A673 (cell line): ENCODE data around the gene NEDD8. TPM values are rescaled to one million over a fixed set of nuclear protein-coding genes. Genes with fewer than 3 reads are reported as not detected.
A peak's percentile ranks its signal among the peaks of the same experiment; 100 is the strongest.

Experiments
- BruUV-seq: library from RNA; stranded (reverse); fragments of 400-500 nt; replicated peaks from 2 replicates; lab custom pipeline; 2021; lab: Mats Ljungman, UMichigan
- CTCF ChIA-PET: fragments of 300-600 bp; sonication (Branson Sonifier 250); formaldehyde crosslinking; loops from one replicate; lab custom pipeline; 2022; ENCODE audit warnings: antibody characterized with exemption; lab: Charles Lee
- POLR2A ChIA-PET: fragments of 300-600 bp; sonication (Branson Sonifier 250); formaldehyde crosslinking; loops from one replicate; lab custom pipeline; 2022; ENCODE audit warnings: antibody characterized with exemption; ENCODE audit not compliant: low non-redundant PET; lab: Charles Lee
- DNase-seq: peaks from one replicate; pipeline ENCODE4 v3.0.0-alpha.2; 2015; ENCODE audit warnings: low spot score
- H3K27ac ChIP-seq: fragments of 200-600 bp; sonication (generic); 2 replicates; pipeline ENCODE4 v1.5.1; 2016; ENCODE audit warnings: mixed run types, low read depth, mild to moderate bottlenecking, mixed read lengths, antibody characterized with exemption, low read length; ENCODE audit not compliant: poor library complexity, severe bottlenecking
- H3K27me3 ChIP-seq: fragments of 200-600 bp; sonication (generic); replicated peaks from 2 replicates; pipeline ENCODE4 v1.6.1; 2017; ENCODE audit warnings: mixed run types, low read depth, mild to moderate bottlenecking, mixed read lengths, antibody characterized with exemption, low read length; ENCODE audit not compliant: insufficient read depth, poor library complexity
- H3K36me3 ChIP-seq: fragments of 200-600 bp; sonication (generic); 2 replicates; pipeline ENCODE4 v1.6.1; 2016; ENCODE audit warnings: mixed run types, mild to moderate bottlenecking, mixed read lengths, antibody characterized with exemption, low read length; ENCODE audit not compliant: insufficient read depth, poor library complexity, severe bottlenecking
- H3K4me1 ChIP-seq: fragments of 200-600 bp; sonication (generic); 2 replicates; pipeline ENCODE4 v1.6.1; 2017; ENCODE audit warnings: mixed run types, mild to moderate bottlenecking, mixed read lengths, antibody characterized with exemption, low read length; ENCODE audit not compliant: insufficient read depth, poor library complexity, severe bottlenecking
- H3K4me3 ChIP-seq: fragments of 200-600 bp; sonication (generic); 2 replicates; pipeline ENCODE4 v1.5.1; 2016; ENCODE audit warnings: low read depth, mixed run types, mild to moderate bottlenecking, mixed read lengths, low read length; ENCODE audit not compliant: poor library complexity, severe bottlenecking
- H3K9me3 ChIP-seq: fragments of 200-600 bp; sonication (generic); 2 replicates; pipeline ENCODE4 v1.6.1; 2016; ENCODE audit warnings: mixed run types, low read depth, mild to moderate bottlenecking, mixed read lengths, antibody characterized with exemption, low read length; ENCODE audit not compliant: poor library complexity, severe bottlenecking
- CTCF ChIP-seq: fragments of 300-800, 200-600 bp; sonication (generic); conservative IDR thresholded peaks from 2 replicates; pipeline ENCODE4 v1.5.1; 2017; ENCODE audit warnings: low read depth, mild to moderate bottlenecking, antibody characterized with exemption, low read length, moderate library complexity, mixed read lengths
- EZH2 ChIP-seq: fragments of 200-600 bp; sonication (generic); IDR thresholded peaks from 2 replicates; pipeline ENCODE4 v1.6.1; 2017; ENCODE audit warnings: borderline replicate concordance, low read depth, mild to moderate bottlenecking, mixed read lengths, antibody characterized with exemption, low read length; ENCODE audit not compliant: poor library complexity, severe bottlenecking
- intact Hi-C: fragments of 100-400 bp; cut with micrococcal nuclease; formaldehyde crosslinking; loops from one replicate; pipeline ENCODE4 v1.10.0; 2022; ENCODE audit not compliant: unreplicated experiment
- total RNA-seq: library from RNA; stranded (reverse); gene quantifications from 2 replicates; pipeline ENCODE4 v1.2.3, GENCODE V29; 2021

The NEDD8 gene
- total RNA-seq, 1 experiment from 2014 or later = 266 TPM

DNA sequence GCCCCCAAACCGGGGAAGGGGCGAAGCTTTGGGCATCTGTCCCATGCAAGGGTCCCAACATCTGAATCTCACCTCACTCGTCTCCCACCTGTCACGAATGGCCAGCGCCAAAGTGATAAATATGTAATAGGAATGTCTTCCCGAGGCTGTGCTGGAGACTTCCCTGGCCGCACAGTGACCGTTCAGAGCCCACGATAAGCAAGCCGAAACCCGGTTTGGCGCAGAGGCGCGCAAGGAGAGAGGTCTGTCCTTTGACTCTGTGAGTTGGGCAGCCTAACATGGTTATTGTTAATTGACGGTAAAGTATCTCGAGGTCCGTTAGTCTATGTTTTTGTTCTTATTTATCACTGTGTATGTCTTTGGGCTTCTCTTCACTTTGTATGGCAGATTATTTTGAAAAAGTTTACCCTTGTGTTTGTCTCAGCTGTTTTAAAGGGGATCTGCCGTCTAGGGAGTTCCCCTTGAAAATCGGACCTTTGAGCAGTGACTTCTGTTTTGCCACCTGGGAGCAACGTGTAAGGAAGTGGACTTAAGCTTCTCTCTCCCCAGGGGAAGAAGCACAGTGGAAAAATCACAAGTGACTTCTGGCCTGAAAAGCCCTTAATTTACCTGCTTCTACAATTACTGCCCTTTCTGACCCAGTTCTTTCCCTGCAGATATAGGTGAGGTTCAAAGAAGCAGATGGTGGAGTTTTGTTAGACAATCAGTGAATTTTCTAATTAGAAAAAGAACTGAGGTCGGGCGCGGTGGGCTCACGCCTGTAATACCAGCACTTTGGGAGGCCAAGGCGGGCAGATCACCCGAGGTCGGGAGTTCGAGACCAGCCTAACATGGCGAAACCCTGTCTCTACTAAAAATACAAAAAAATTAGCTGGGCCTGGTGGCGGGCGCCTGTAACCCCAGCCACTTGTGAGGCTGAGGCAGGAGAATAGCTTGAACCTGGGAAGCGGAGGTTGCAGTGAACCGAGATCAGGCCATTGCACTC lies 35.8 kb downstream of the NEDD8 start:
- TSS peak; percentile 67 for BruUV-seq
- intact Hi-C loops = no loop called here
- Histone ChIP-seq H3K27me3 (no peaks in the 10 kb centered on the region), H3K27ac (peak overlapping the region; percentile 97), H3K4me3 (peak overlapping the region; percentile 81), H3K4me1 (peaks cover 11% of the 10 kb centered on the region), H3K36me3 (peaks cover 14% of the 10 kb centered on the region), H3K9me3 (no peaks in the 10 kb centered on the region)
- CTCF ChIA-PET = no interaction called here
- POLR2A ChIA-PET = interaction anchor here (1.3 kb wide), 1 partner anchor 17 kb away, joined by 3 read pairs; the partner anchor contains the start of gene CHMP4A
- DNase-seq = no peak
- no peak for TF ChIP-seq EZH2

DNA sequence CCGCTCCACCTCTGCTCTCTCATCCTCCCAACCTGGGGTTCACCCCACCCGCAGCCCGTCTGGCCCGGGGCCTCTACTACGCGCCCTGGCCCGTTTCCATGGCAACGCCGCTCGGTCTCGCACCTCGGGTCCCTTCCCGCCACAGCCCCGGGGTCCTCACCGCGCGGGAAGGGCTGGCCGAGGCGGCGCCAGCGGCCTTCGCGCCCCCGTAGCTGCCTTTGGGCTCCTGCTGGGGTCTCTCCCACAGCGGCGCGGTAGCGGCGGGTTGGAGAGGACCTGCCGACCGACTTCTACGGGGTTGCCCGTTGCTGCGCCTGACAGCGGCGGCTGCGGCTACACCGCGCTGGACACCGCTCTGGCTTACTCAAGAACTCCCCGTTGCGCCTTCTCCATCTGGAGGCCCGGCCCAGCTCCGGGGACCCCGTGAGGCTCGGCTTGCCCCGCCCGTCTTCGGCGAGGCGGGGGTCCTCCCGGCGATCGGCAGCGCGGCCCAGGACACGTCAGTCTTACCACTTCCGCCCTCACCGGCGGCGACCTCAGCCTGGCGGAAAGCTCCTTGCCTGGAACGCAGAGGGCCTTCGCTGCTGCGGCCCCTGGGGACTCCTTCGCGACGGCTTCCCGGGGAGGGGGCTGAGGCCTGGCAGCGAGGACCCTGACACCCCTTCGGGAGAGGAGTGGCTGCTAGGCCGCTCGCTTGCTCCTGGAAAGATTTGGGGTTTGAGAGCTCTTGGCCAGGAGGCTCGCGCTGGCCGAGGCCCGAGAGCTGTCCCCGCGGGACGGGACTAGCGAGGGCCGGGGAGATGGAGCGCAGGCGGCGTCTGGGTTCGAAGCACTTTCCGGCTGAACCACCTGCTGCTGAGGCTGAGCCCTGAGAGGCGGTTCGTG lies 36.7 kb downstream of the NEDD8 start, which contains the start of gene TM9SF1:
Gene TM9SF1 (minus strand): TSS at position 256 of the 885 bp plus-strand sequence. CDS start 422 bp downstream, outside the sequence.
- H3K27me3 ChIP-seq = no peaks in the 10 kb centered on the region
- peaks cover 11% of the 10 kb centered on the region for H3K4me1 ChIP-seq
- H3K27ac ChIP-seq = peak within 1 kb of the TSS; percentile 97
- BruUV-seq = no TSS peak
- H3K4me3 ChIP-seq = peak within 1 kb of the TSS; percentile 81
- no peaks in the 10 kb centered on the region for H3K9me3 ChIP-seq
- peak; percentile 91 for DNase-seq
- intact Hi-C loops = loop anchor here (2.0 kb wide), 1 partner anchor 35 kb away; no protein-coding TSS in a partner anchor
- peaks cover 13% of the 10 kb centered on the region for H3K36me3 ChIP-seq
- CTCF ChIA-PET = interaction anchor here (0.6 kb wide), 1 partner anchor 20 kb away, joined by 3 read pairs; no protein-coding TSS in a partner anchor
- POLR2A ChIA-PET = interaction anchor here (0.6 to 1.3 kb wide), 3 partner anchors 18 to 54 kb away, joined by 3 to 4 read pairs (median 3); partner anchors contain the start of genes CHMP4A, EMC9 and TINF2
- no peak for TF ChIP-seq CTCF
- no peak for TF ChIP-seq EZH2

DNA sequence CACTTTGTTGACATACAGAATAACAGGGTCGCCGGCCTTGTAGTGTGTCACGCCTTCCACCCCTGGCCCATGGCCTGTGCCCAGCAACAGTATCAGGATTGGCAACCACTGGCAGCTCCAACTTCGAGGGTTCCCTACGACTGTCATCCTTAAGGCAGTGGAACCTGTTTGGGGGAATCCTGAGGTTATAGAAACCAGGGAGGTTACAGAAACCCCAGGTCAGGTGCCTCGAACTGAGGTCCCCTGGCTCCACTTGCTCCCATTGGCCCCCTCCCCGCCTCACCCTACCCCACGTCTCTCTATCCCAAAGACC lies 37.3 kb downstream of the NEDD8 start:
- intact Hi-C loops = loop anchor here (2.0 kb wide), 1 partner anchor 36 kb away; no protein-coding TSS in a partner anchor
- H3K4me3 ChIP-seq = peak overlapping the region; percentile 81
- peaks cover 13% of the 10 kb centered on the region for H3K36me3 ChIP-seq
- peaks cover 11% of the 10 kb centered on the region for H3K4me1 ChIP-seq
- no peak for DNase-seq
- CTCF ChIA-PET = no interaction called here
- TF ChIP-seq EZH2 = no peak
- TF ChIP-seq CTCF = no peak
- no peaks in the 10 kb centered on the region for H3K9me3 ChIP-seq
- no peaks in the 10 kb centered on the region for H3K27me3 ChIP-seq
- POLR2A ChIA-PET = no interaction called here
- no TSS peak for BruUV-seq
- peak overlapping the region; percentile 97 for H3K27ac ChIP-seq
